ENCODE measurements around the gene BFSP1.

DNA sequence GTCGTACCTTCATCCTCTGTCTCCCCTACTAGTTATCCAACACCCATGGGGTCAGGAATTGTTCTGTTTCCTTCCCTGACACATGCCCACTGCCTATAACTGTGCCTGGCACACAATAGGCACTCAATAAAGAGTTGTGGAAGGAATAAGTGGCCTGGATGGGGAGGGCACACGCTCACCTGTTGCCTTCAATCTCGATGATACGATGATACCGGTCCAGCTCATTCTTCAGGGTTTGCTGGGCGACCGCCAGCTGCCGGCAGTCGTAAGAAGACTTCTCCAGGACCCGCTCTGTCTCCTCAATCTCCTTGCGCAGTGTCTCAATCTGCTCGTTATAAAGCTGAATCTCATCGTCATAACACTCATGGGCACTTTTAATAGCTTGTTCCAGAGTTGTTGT, 32.5 kb downstream of the BFSP1 start:
- TF ChIP-seq, protein P1, sequence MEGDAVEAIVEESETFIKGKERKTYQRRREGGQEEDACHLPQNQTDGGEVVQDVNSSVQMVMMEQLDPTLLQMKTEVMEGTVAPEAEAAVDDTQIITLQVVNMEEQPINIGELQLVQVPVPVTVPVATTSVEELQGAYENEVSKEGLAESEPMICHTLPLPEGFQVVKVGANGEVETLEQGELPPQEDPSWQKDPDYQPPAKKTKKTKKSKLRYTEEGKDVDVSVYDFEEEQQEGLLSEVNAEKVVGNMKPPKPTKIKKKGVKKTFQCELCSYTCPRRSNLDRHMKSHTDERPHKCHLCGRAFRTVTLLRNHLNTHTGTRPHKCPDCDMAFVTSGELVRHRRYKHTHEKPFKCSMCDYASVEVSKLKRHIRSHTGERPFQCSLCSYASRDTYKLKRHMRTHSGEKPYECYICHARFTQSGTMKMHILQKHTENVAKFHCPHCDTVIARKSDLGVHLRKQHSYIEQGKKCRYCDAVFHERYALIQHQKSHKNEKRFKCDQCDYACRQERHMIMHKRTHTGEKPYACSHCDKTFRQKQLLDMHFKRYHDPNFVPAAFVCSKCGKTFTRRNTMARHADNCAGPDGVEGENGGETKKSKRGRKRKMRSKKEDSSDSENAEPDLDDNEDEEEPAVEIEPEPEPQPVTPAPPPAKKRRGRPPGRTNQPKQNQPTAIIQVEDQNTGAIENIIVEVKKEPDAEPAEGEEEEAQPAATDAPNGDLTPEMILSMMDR (IDR thresholded peaks at IDR 0.05 in 4 of 5, conservative IDR thresholded peaks at IDR 0.05 in 1 of 5) = no peak
- no peak for TF ChIP-seq POLR2A (IDR thresholded peaks at IDR 0.05)
